Hepatocyte (in vitro differentiated cells): Measurements from ENCODE around the gene GRIK4. TPM values are rescaled to one million over a fixed set of nuclear protein-coding genes. Genes with fewer than 3 reads are reported as not detected.

Source experiments
- DNase-seq: peaks from one replicate; pipeline ENCODE4 v3.0.0-alpha.2; 2016; ENCODE audit warnings: low spot score
- H2AFZ ChIP-seq: fragments of 200-600 bp; sonication (generic); 2 replicates; pipeline ENCODE4 v1.6.0; 2016; ENCODE audit warnings: antibody characterized with exemption, mild to moderate bottlenecking
- H3K27ac ChIP-seq: fragments of 200-600 bp; sonication (generic); 2 replicates; pipeline ENCODE4 v1.5.1; 2016; ENCODE audit warnings: mild to moderate bottlenecking
- H3K27me3 ChIP-seq: fragments of 200-600 bp; sonication (generic); 2 replicates; pipeline ENCODE4 v1.6.1; 2016
- H3K36me3 ChIP-seq: fragments of 200-600 bp; sonication (generic); replicated peaks from 2 replicates; pipeline ENCODE4 v1.5.1; 2016; ENCODE audit warnings: low read depth; ENCODE audit not compliant: insufficient read depth
- H3K4me1 ChIP-seq: fragments of 200-600 bp; sonication (generic); 2 replicates; pipeline ENCODE4 v1.5.1; 2016; ENCODE audit warnings: mild to moderate bottlenecking, moderate library complexity; ENCODE audit not compliant: insufficient read depth
- H3K4me2 ChIP-seq: fragments of 200-600 bp; sonication (generic); 2 replicates; pipeline ENCODE4 v1.6.0; 2016
- H3K4me3 ChIP-seq: fragments of 200-600 bp; sonication (generic); 2 replicates; pipeline ENCODE4 v1.5.1; 2016; ENCODE audit warnings: mild to moderate bottlenecking
- H3K79me2 ChIP-seq: fragments of 200-600 bp; sonication (generic); 2 replicates; pipeline ENCODE4 v1.6.0; 2017; ENCODE audit warnings: mild to moderate bottlenecking
- H3K9me2 ChIP-seq: fragments of 200-600 bp; sonication (generic); replicated peaks from 2 replicates; pipeline ENCODE4 v1.6.0; 2017; ENCODE audit warnings: mild to moderate bottlenecking; ENCODE audit not compliant: insufficient read depth
- H3K9me3 ChIP-seq: fragments of 200-600 bp; sonication (generic); 2 replicates; pipeline ENCODE4 v1.5.1; 2016; ENCODE audit warnings: low read depth, mild to moderate bottlenecking
- H4K20me1 ChIP-seq: fragments of 200-600 bp; sonication (generic); 2 replicates; pipeline ENCODE4 v1.6.0; 2016; ENCODE audit warnings: mild to moderate bottlenecking; ENCODE audit not compliant: insufficient read depth, poor library complexity, severe bottlenecking
- EZH2 ChIP-seq: fragments of 200-600 bp; sonication (generic); IDR thresholded peaks from 2 replicates; pipeline ENCODE4 v1.6.1; 2016; ENCODE audit warnings: antibody characterized with exemption, mild to moderate bottlenecking, borderline replicate concordance
- EZH2phosphoT487 ChIP-seq: fragments of 200-600 bp; sonication (generic); IDR thresholded peaks from one replicate; pipeline ENCODE4 v1.6.1; 2018; ENCODE audit warnings: antibody characterized with exemption, mild to moderate bottlenecking, low read depth, moderate library complexity; ENCODE audit not compliant: unreplicated experiment, severe bottlenecking
- WGBS: methylation state at CpG from one replicate; pipeline ENCODE4 v1.1.6; 2016; ENCODE audit warnings: low lambda C conversion rate; ENCODE audit errors: missing lambda C conversion rate; 5-methylcytosine and 5-hydroxymethylcytosine counted together
- polyA plus RNA-seq: library from polyadenylated mRNA; unstranded; fragments of >200 nt; fragmentation: Nextera tagmentation; extraction: Ambion mirVana; gene quantifications from 2 replicates; pipeline ENCODE4 v1.2.1, GENCODE V29; 2016
- total RNA-seq: library from RNA; depleted of rRNA; stranded (reverse); fragments of >200 nt; gene quantifications from 2 replicates; pipeline ENCODE4 v1.2.3, GENCODE V29; 2014
- TF ChIP-seq, protein P1 (sequence below): fragments of 200-600 bp; sonication (generic); IDR thresholded peaks from 2 replicates; pipeline ENCODE4 v1.5.1; 2016; ENCODE audit warnings: antibody characterized with exemption, mild to moderate bottlenecking; ENCODE audit not compliant: poor library complexity

Gene GRIK4
- total and polyA plus RNA-seq, 2 experiments from 2014 or later, result 1.5 to 2.3 TPM

DNA sequence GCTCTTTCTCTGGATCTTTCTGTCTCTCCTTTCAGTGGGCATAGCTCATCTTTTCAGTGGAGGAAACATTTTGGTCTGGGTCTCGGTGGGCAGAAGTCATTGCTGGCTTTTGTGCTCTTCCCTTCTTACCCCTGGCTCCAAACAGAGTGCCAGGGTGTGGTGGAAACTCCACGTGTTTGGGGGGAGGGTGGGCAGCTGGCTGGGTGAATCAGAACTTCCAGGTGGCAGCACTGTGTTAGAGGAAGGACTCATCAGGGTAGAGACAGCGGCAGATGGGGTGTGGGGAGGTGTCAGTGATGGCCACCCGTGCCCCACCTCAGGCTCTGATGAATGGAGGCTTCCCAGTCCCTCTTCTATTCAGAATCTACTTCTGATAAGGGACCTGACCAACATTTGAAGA, 114.0 kb downstream of the GRIK4 start:
- H4K20me1 ChIP-seq, result no peaks in the 10 kb centered on the region
- no peak for DNase-seq
- no peak overlapping the region for H3K4me2 ChIP-seq
- WGBS, result 74% methylated on average over 4 of the region's 4 CpGs
- no peaks in the 10 kb centered on the region for H3K9me2 ChIP-seq
- no peak overlapping the region for H3K27ac ChIP-seq
- TF ChIP-seq, protein P1, sequence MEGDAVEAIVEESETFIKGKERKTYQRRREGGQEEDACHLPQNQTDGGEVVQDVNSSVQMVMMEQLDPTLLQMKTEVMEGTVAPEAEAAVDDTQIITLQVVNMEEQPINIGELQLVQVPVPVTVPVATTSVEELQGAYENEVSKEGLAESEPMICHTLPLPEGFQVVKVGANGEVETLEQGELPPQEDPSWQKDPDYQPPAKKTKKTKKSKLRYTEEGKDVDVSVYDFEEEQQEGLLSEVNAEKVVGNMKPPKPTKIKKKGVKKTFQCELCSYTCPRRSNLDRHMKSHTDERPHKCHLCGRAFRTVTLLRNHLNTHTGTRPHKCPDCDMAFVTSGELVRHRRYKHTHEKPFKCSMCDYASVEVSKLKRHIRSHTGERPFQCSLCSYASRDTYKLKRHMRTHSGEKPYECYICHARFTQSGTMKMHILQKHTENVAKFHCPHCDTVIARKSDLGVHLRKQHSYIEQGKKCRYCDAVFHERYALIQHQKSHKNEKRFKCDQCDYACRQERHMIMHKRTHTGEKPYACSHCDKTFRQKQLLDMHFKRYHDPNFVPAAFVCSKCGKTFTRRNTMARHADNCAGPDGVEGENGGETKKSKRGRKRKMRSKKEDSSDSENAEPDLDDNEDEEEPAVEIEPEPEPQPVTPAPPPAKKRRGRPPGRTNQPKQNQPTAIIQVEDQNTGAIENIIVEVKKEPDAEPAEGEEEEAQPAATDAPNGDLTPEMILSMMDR, result no peak
- TF ChIP-seq EZH2phosphoT487 (no peak), EZH2 (no peak)
- no peak overlapping the region for H2AFZ ChIP-seq
- H3K9me3 ChIP-seq, result no peaks in the 10 kb centered on the region
- H3K27me3 ChIP-seq, result no peaks in the 10 kb centered on the region
- no peaks in the 10 kb centered on the region for H3K4me1 ChIP-seq
- no peaks in the 10 kb centered on the region for H3K36me3 ChIP-seq
- H3K79me2 ChIP-seq, result no peaks in the 10 kb centered on the region
- H3K4me3 ChIP-seq, result no peak overlapping the region

DNA sequence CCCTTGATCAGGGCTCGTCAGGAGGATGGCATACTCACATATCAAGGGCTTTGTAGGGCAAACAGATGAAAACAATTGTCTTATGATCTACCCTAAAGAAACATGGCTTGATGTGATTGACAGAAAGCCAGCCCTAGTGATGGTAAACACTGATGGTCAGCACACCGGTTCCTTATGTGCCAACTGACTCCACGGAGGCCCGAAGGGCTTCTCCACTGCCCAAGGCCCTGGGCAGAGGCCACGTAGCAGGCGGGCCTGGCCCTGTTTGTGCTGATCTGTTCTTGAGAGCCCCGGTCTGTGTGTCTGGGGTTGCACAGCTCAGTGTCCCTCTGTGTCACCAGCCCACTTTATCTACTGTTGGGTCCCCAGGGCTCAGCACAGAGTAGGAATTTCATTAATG, 115.2 kb downstream of the GRIK4 start:
- Histone ChIP-seq H3K4me1 (no peaks in the 10 kb centered on the region), H3K27me3 (no peaks in the 10 kb centered on the region), H3K4me2 (no peak overlapping the region), H3K27ac (no peak overlapping the region), H3K9me3 (no peaks in the 10 kb centered on the region), H3K79me2 (no peaks in the 10 kb centered on the region), H2AFZ (no peak overlapping the region), H3K4me3 (no peak overlapping the region), H3K36me3 (no peaks in the 10 kb centered on the region), H3K9me2 (no peaks in the 10 kb centered on the region), H4K20me1 (no peaks in the 10 kb centered on the region)
- no peak for DNase-seq
- 93% methylated on average over 7 of the region's 7 CpGs for WGBS
- TF ChIP-seq EZH2, result no peak
- TF ChIP-seq EZH2phosphoT487, result no peak
- TF ChIP-seq, protein P1, result no peak

DNA sequence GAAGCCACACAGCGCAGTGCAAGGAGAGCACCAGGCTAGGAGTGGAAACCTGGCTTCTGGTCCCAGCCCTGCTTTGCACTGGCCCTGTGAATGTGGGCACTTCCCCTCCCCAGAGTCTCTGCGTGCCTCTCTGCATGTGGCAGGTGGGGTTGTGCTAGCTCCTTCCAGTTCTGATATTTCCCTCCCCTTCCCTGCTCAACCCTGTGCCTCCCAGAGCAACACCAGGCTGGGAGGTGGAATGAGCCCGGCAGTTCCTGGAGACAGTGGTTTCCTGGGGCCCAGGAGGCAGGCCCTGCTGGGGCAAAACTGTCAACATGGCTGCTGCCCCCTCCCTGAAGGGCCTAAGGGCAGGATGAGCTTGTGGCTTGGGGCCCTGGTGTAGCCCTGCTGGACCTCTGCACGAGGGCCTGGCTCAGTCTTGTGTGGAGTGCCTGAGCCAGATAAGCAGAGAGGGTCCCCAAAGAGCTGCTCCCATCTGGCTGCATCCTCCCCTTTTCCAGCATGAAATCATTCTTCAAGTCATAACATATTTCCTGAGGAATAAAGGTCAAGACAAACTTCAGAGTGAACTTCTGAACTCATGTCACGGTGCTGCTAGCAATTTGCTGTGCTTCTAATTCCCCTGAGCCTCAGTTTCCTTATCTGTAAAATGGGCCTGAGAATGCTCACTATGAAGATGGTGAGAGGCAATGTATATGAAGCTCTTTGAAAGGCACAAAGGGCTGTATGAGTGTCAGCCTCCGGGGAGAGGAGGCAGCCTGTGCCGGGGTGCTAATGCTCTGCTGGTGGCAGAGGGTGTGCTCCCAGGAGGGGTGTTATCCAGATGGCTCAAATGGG, 116.0 kb downstream of the GRIK4 start:
- Histone ChIP-seq H3K4me3 (no peak overlapping the region), H3K9me2 (no peaks in the 10 kb centered on the region), H3K4me2 (no peak overlapping the region), H3K27ac (no peak overlapping the region), H3K79me2 (no peaks in the 10 kb centered on the region), H3K4me1 (no peaks in the 10 kb centered on the region), H2AFZ (no peak overlapping the region), H3K36me3 (no peaks in the 10 kb centered on the region), H3K9me3 (no peaks in the 10 kb centered on the region), H3K27me3 (no peaks in the 10 kb centered on the region), H4K20me1 (no peaks in the 10 kb centered on the region)
- DNase-seq, result no peak
- 79% methylated on average over 7 of the region's 7 CpGs for WGBS
- TF ChIP-seq, protein P1, result no peak
- TF ChIP-seq EZH2 (no peak), EZH2phosphoT487 (no peak)
